OCI-M2 (cell line): ENCODE data around the gene BYSL.
A peak's percentile ranks its signal among the peaks of the same experiment; 100 is the strongest.
"Not testable (repeated sequence)": the region's sequence is repeated elsewhere in the genome, so short reads cannot be mapped to it uniquely, and the experiment has no call there.

Source experiments
- DNase-seq: peaks from one replicate; lab custom pipeline; 2025; ENCODE audit not compliant: unreplicated experiment; lab: John Stamatoyannopoulos, UW

Gene BYSL

GRCh38 chr6:41941280-41942066 is 20.2 kb downstream of the BYSL start, which contains the start of gene CCND3:
TSS of gene CCND3 (minus strand) at chr6:41941808. CDS start at chr6:41941649, 159 bp downstream.
- DNase-seq = peak; percentile 86

DNA sequence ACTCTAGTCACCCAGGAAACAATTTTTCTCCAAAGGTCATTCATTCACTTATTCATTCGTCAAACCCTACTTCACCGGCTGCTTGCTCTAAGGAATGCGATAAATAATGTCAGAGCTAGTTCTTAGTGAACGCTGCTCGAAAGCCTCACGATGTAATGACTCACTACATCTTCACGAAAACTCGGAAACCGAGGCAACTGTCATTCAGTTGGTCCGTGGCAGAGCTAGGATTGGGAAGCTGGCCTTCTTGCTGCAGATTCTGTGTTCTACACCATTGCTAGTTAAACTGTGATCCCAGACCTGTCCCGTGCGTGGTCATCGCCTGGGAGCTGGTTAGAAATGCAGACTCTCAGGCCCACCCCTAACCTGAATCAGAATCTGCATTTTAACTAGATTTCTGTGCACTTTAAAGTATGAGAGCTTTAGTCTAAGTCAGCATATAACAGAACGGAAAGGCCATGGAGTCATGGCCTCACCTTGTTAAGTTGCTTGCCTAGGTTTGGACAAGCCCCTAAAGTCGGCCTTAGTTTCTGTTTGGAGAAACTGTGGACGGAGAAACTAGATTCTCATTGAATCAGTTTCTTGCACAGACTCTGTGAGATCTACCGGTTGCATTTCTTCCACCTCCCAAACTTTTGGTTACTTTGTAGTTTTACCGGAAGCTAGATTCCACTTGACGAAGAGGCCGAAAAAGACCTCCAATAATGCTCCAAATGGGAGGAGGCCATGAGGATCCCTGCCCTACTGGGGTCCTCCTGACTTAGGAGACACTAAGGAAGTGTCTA is 21.0 kb downstream of the BYSL start:
- DNase-seq = no peak

- not testable (repeated sequence) for DNase-seq
These were observed 21.6 kb downstream of the BYSL start for GRCh38 chr6:41942882-41943281.

DNA sequence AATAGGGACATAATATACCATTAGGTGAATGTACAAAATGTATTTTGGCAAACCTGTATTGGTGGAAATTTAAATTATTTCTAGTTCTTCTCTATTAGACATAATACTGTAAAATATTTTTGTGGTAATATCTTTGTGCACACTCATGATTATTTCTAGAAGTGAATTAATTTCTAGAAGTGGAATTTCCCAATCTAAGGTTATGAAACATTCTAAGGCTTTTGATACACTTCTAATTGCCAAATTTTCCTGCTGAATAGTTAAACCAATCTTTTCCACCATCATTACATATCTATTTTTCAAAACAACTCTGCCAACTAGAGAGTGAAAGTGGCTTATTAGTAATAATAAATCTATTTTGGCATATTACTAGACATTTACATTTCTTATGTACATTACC is 22.2 kb downstream of the BYSL start:
- no peak for DNase-seq

GRCh38 chr6:41947581-41948220 is 26.4 kb downstream of the BYSL start:
- no peak for DNase-seq

- no peak for DNase-seq
These were observed 33.4 kb downstream of the BYSL start for GRCh38 chr6:41954668-41955067.

- no peak for DNase-seq
These were observed 34.1 kb downstream of the BYSL start for GRCh38 chr6:41955412-41955811.

- no peak for DNase-seq
These were observed 35.8 kb downstream of the BYSL start for GRCh38 chr6:41957117-41957516.

GRCh38 chr6:41958022-41958856 is 36.9 kb downstream of the BYSL start:
- no peak for DNase-seq

DNA sequence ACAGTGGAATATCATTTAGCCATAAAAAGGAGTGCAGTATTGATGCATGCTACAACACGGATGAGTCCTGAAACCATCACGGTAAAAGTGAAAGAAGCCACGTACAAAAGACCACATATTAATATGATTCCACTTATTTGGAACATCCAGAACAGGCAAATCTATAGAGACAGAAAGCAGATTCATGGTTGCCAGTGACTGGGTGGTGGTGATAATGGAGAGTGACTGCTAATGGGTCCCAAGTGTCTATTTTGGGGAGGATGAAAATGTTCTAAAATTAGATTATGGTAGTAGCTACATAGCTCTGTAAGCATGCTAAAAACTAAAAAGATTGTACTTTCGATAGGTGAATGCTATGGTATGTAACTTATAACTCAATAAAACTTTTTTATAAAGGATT is 38.7 kb downstream of the BYSL start:
- no peak for DNase-seq

DNA sequence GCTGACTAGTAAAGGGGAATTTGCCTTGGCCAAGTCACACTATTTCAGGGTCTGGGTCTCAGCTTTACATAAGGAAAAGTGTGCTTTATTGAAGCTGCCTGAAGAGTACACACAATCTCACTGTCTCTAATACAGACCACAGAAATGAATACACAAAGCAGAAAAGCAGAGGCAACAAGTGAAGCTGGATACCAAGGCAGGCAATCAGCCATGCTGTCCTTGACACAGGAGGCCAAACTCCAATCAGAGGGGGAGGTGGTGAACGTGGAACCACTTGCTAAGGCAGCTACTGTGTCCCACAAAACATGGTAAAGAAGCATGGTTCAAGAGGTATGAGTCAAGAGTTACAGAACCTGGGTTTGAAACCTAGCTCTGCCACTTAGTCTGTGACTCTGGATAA is 42.1 kb downstream of the BYSL start:
- DNase-seq = no peak

DNA sequence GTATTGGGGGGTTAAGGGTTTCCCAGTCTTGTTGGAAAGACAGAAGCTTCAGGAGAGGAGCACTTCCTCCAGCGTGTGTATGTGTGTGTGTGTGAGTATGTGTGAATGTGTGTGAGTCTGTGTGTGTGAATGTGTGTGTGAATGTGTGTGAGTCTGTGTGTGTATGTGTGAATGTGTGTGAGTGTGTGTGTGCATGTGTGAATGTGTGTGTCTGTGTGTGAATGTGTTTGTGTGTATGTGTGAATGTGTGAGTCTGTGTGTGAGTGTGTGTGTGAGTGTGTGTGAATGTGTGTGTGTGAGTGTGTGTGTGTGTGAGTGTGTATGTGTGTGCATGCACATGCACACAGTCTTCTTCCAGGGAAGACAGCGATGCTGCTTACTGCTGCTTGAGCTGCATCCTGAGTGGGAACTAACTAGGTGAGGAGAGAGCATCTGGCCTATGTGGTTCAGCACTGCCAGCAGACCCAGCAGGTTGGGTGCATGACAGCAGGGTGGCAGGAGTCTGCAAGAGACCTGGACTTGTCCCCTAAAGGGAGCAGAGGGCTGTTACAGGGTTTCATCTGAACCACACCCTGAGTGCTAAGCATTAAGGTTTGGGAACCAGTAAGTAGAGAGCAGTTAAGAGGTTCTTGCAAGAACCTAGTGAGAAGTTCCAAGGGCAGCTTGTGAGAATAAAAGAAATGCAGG is 43.0 kb downstream of the BYSL start:
- no peak for DNase-seq

DNA sequence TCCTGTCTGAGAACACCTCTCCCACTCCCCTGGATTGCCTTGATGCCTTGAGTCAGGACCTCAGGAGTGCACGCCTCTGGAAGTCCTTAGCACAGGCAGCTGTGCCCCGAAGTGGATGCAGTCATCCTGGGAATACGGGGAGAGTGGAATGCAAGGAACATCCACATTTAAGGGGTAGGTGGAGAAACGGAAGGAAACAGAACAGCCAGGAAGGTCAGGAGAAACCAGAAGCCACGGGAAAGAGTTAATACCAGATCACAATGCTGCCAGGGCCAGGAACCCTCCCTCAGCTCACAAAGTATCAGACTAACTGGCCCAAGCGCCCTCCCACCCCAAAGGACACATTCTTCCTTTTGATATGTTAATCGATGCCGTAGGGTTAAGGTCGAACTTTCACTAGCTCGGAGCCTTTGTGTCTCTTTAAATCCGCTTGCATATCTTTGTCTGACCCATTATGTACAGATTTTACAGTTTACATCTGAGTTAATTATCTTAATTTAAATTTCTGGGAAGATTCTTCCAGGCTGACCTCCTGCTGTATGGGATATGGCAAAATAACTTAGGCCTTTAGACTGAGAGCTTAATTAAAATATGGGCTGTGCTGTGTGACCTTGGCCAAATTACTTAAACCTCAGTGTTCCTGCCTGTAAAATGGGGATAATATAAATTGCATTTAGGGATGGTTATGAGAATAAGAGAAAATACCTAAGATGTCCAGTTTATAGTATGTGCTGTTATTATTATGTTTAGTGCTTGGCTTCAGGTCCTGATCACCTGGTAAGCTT is 44.3 kb downstream of the BYSL start:
- DNase-seq = no peak

- no peak for DNase-seq
These were observed 45.1 kb downstream of the BYSL start for GRCh38 chr6:41966214-41966920.

DNA sequence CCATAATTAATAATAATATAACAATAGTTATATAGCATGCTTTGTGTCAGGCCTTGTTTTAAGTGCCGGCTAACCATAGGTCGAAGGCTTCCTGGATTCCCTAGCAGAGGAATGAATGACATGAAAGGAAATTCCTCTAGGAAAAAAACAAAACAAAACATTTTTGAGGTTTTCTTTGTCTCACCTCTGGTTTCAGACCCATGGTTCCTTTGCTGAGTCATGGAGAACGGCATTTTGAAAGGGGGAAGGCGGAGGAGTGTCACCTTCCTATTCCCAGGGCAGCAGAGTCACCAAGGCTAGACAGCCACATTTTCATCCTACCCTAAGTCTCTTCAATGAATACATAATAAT is 45.6 kb downstream of the BYSL start:
- no peak for DNase-seq

DNA sequence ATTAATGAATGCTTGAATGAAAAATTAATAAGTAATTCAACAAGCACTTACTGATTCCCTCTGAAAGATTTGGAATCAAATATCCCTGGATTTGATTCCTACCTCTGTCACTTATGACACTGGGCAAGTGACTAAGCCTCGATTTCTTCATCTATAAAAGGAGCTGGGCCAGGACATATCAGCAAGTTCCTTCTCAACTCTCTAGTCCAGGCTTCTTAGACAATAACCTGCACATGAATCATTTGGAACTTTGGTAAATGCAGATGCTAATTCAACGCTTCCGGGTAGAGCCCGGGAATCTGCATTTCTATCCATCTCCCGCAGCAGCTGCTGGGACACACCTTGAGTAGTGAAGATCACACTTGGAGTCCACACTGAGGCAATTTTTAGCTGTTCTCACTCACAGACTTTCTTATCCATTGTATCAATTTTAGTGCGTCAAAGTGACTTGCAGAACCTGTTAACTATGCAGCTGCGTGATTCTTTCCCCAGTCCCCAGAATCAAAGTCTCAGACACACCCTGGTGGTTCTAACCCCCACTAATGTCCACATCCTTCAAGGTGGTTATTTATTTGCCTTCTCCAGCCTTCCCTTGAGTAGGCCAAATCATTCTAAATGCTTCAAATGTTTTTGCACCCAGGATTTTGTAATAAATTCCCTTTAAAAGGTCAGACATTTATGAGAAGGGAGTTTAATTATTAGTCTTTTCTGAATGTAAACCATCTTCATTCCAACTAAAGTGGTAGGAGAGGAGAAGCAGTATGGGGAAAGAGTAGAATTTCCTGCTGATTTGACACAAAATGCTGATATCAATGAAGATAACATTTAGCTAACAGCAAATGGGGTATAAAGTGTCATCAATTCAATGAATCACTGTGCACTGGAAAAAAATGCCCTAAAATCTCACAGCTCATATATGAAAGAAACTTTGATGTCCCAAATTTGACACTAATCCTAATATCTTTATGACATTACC is 46.3 kb downstream of the BYSL start:
- no peak for DNase-seq

GRCh38 chr6:41970436-41970846 is 49.1 kb downstream of the BYSL start:
- DNase-seq = no peak

DNA sequence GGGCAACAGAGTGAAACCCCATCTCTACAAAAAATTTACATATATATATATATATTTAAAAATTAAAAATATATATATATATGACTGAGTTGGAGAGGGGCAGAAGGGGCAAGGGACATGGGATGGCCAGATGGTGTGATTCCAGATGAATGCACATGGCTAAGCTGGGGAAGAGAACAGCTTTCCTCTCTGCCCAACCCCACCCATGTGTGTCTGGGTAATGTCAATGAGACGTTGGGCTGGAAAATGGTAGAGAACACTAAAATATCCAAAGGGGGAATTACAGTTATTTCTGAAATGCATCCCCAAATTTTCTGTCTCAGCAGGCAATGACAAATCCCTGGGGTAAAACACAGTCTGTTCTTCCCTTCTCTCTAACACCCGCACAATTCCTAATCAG is 51.5 kb downstream of the BYSL start:
- DNase-seq = no peak
